IPS-18c (cell line): ENCODE measurements around the gene CBLIF.
"Not testable (repeated sequence)": the region's sequence is repeated elsewhere in the genome, so short reads cannot be mapped to it uniquely, and the experiment has no call there.

Experiments used
- H3K4me3 ChIP-seq: 2 replicates; pipeline ENCODE4 v1.7.0; 2013; ENCODE audit warnings: low read depth, mild to moderate bottlenecking, low read length, moderate library complexity; ENCODE audit not compliant: insufficient read depth
- H3K9me3 ChIP-seq: one replicate; pipeline ENCODE4 v1.6.1; 2013; ENCODE audit warnings: mild to moderate bottlenecking, low read length, moderate library complexity; ENCODE audit not compliant: control insufficient read depth, insufficient read depth

CBLIF gene

GRCh38 chr11:59845399-59845798 lies at the start of gene CBLIF:
CBLIF (minus strand) TSS chr11:59845499; CDS start chr11:59845453, 46 bp downstream.
- Histone ChIP-seq H3K9me3 (peaks cover 2% of the 10 kb centered on the region), H3K4me3 (no peak within 1 kb of the TSS)

GRCh38 chr11:59894616-59895015 lies 49.3 kb upstream of the CBLIF start:
- no peaks in the 10 kb centered on the region for H3K9me3 ChIP-seq
- no peak overlapping the region for H3K4me3 ChIP-seq

- Histone ChIP-seq H3K4me3 (no peak overlapping the region), H3K9me3 (no peaks in the 10 kb centered on the region)
These were observed 46.5 kb upstream of the CBLIF start for GRCh38 chr11:59891781-59892181.

DNA sequence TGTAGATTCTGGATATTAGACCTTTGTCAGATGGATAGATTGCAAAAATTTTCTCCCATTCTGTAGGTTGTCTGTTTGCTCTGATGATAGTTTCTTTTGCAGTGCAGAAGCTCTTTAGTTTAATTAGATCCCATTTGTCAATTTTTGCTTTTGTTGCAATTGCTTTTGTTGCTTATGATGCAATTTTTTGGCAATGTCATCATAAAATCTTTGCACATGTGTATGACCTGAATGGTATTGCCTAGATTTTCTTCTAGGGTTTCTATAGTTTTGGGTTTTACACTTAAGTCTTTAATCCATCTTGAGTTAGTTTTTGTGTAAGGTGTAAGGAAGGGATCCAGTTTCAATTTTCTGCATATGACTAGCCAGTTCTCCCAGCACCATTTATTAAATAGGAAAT lies 41.9 kb upstream of the CBLIF start:
- not testable (repeated sequence) for H3K4me3 ChIP-seq, H3K9me3 ChIP-seq

DNA sequence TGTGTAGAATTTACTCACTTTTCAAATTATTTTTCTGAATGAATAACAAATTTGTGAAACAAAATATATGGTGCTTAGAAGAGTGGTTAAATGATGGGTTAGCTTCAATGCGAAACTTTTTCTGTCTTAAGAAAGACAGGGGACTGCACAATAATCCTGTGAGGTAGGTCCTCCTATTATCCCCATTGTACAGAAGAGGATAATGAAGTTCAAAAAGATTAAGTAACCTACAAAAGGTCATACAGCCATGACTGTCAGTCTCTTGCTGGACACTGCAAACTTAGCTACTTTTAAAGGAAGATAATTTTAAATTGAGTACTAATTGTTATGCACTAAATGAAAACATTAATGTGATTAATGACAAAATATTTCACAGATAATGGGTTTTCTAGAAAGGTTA lies 38.3 kb upstream of the CBLIF start:
- H3K9me3 ChIP-seq = peaks cover 2% of the 10 kb centered on the region
- no peak overlapping the region for H3K4me3 ChIP-seq

GRCh38 chr11:59879567-59879966 lies 34.3 kb upstream of the CBLIF start:
- Histone ChIP-seq H3K4me3 (no peak overlapping the region), H3K9me3 (no peaks in the 10 kb centered on the region)

DNA sequence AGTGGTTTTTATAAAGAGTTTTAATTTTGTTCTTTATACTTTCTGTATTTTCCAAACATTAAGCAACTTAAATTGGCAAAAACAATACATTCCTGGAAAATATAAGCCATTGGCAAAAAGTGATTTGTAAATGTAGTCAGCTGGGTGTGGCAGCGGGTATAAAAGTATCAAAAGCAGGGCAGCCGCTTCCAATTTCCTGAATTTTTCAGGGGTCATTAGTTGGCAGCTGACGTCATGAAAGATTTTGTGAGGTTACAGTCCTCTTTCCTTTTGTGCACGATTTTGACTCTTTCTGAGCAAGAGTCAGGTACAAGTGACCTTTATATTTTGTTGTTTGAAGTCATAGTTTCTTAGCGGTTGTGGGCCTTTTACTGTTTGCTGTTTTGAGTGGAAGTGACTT lies 33.3 kb upstream of the CBLIF start, which contains the start of gene OOSP3:
OOSP3 (plus strand) TSS at position 208 of the 400 bp plus-strand sequence; CDS start at position 235, 27 bp downstream.
- Histone ChIP-seq H3K4me3 (no peak within 1 kb of the TSS), H3K9me3 (no peaks in the 10 kb centered on the region)

- H3K4me3 ChIP-seq = no peak overlapping the region
- H3K9me3 ChIP-seq = no peaks in the 10 kb centered on the region
These were observed 32.5 kb upstream of the CBLIF start for GRCh38 chr11:59877784-59878183.

GRCh38 chr11:59877325-59877724 lies 32.0 kb upstream of the CBLIF start:
- H3K9me3 ChIP-seq = no peaks in the 10 kb centered on the region
- no peak overlapping the region for H3K4me3 ChIP-seq

DNA sequence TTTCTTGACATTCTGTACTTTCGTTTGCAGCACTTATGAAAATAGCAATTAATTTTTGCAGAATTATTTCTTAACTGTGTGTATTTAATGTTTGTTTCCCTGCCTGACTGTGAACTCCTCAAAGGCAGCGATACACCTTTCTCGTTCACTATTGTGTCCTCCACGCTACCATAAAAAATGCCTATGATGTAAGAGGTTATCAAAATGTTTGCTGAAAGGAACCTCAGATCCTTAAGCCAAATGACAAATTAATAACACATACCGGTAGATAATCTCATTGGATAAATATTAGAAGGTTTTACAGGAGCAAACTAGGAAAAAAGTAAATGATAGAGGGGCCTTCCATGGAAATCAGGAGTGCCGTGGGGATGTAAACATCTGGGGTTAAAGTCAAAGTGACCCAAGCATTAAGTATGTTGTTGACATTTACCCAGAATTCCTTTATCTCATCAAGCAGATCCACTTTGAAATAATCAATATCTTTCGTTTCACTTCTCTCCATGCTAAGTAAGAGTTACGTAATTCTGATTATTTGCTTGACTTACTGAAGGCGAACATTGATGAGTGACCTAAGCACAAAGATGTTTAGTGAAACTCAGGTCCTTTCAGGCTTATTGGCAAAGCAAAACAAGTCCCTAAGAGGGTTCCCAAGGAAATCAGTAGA lies 30.7 kb upstream of the CBLIF start:
- Histone ChIP-seq H3K4me3 (no peak overlapping the region), H3K9me3 (no peaks in the 10 kb centered on the region)

GRCh38 chr11:59872076-59872475 lies 26.8 kb upstream of the CBLIF start:
- Histone ChIP-seq H3K4me3 (no peak overlapping the region), H3K9me3 (no peaks in the 10 kb centered on the region)

DNA sequence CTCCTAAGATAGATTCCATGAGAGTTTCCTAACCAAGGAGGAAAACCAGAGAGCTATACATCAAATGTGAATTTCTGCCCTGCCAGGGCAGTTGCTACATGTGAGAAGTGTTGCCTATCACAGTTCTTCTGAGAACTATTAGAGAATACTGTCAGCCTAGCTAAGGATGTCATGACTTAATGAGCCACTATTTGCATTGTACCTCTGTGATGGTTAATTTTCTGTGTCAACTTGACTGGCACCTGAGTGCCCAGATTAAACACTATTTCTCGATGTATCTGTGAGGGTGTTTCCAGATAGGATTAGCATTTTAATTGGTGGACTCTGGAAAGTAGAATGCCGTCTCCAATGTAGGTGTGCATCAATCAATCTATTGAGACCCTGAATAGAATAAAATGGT lies 22.6 kb upstream of the CBLIF start:
- Histone ChIP-seq H3K9me3 (no peaks in the 10 kb centered on the region), H3K4me3 (no peak overlapping the region)

GRCh38 chr11:59866836-59867235 lies 21.5 kb upstream of the CBLIF start:
- Histone ChIP-seq H3K9me3 (no peaks in the 10 kb centered on the region), H3K4me3 (no peak overlapping the region)

DNA sequence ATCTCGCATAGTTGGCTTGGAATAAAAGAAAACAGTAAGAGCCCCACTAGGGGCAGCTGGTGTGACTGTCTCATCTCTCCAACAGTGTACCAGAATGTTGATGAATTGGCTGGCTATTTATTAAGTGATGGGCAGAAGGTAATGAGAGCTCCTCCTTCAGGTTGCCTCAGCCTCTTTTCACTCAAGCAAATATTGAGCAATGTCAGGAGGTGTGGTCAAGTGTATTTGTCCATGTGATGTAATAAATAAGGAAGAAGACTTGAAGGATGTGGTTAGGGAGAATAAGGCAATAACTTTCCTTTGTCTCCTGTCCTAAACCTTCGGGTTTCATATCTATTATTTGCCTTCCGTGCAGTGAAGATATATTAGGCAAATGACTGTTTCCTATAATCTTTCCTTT lies 21.1 kb upstream of the CBLIF start, which contains the start of gene TCN1:
TCN1 (minus strand) TSS at position 91 of the 400 bp plus-strand sequence; CDS start at position 74, 17 bp downstream.
- H3K9me3 ChIP-seq = no peaks in the 10 kb centered on the region
- H3K4me3 ChIP-seq = no peak within 1 kb of the TSS

DNA sequence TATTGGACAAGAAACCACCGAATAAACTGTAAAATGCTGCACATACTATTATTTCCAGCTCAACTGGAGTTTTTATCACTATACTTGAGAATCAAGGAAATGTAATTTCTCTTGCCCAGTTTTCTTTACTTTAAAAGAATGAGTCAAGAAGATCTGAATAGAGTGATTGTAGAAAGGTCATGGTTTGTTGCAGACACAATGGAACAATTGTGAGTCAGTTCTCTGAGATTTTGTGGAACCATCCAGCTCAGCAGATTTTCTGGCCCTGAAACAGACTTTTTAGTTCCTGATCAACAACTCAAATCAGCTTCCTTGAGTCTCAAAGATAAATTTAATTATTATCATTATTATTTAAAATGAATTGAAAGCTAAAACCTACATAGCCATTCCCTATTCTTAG lies 19.7 kb upstream of the CBLIF start:
- Histone ChIP-seq H3K9me3 (no peaks in the 10 kb centered on the region), H3K4me3 (no peak overlapping the region)

DNA sequence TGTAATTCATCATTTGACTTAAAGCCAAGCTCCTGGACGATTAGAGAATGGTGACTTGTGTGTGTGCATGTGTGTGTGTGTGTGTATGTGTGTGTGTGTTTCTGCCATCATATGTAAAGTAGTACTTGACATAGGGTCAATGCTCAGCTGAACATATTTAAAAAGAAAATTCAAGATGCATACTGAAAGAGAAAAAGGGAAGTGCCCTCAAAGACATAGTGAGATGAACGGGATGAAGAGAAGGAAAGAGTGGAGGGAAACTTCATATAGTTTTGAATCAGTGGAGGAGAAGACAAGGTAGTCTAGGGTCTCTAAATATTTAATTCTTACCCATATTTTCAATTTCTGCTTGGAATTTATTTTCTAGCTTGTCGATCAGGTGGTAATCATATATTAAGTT lies 17.0 kb upstream of the CBLIF start:
- H3K4me3 ChIP-seq = no peak overlapping the region
- H3K9me3 ChIP-seq = no peaks in the 10 kb centered on the region

- H3K4me3 ChIP-seq = no peak overlapping the region
- no peaks in the 10 kb centered on the region for H3K9me3 ChIP-seq
These were observed 14.4 kb upstream of the CBLIF start for GRCh38 chr11:59859673-59860072.

DNA sequence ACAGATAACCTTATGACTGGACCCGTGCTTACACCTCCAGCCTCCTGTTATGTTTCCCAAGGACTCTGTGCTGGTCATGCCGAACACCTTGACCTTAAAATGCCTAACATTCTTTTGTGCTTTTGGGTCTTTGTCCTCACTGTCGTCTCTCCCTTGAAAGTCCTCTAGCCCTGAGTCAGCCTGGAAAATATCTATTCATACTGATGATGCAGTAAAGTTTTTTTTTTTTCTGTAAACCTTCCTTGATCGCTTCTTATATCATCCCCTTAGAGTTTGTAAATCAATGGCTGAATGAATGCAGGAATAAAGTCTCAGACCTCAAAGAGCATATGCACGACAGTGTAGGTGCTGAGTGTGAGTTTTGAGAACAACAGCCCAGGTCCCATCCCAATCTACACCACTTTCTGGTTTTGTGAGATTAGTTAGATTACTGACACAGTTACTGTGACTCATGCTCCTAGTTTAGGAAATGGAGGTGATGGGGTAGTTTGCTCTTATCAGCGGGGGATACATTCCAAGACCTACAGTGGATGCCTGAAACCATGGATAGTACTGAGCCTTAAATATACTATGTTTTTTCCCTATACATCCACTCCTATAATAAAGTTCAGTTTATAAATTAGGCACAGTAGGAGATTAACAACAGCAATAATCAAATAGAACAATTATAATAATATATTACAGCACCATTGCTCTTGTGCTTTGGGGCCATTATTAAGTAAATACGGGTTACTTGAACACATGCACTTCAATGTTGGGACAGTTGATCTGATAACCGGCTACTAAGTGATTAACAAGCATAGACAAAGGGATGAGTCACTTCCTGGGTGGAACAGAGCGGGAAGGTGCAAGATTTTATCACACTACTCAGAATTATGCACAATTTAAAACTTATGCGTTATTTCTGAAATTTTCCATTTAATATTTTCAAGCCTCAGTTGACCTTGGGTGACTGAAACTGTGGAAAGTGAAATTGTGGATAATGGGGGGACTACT lies 12.4 kb upstream of the CBLIF start:
- H3K9me3 ChIP-seq = no peaks in the 10 kb centered on the region
- no peak overlapping the region for H3K4me3 ChIP-seq
